Right lobe of liver (tissue), 6 donors: ENCODE measurements around the gene IL2RA. TPM values are rescaled to one million over a fixed set of nuclear protein-coding genes. Genes with fewer than 3 reads are reported as not detected.
A peak's percentile ranks its signal among the peaks of the same experiment; 100 is the strongest.

Source experiments
- ATAC-seq, 4 donors: fragments of 200-7000 bp; cut with Tn5 transposase; one replicate each; pipeline ENCODE4 v1.9.1; 2020; ENCODE audit warnings: mild to moderate bottlenecking in 4 of 4, moderate library complexity in 4 of 4
- DNase-seq, 3 donors: peaks; one replicate each; pipeline ENCODE4 v3.0.0-alpha.2; 2020
- H3K27ac ChIP-seq, 3 donors: fragments of 200-600 bp; one replicate each; pipeline ENCODE4 v1.8.0; 2022
- H3K27me3 ChIP-seq, 2 donors: fragments of 200-600 bp; one replicate each; pipeline ENCODE4 v1.8.0; 2022
- H3K36me3 ChIP-seq, 4 donors: fragments of 200-600 bp; sonication (generic) in 1 of 4; one replicate each; pipeline versions ENCODE4 v1.5.1 to v1.8.0; 2017 to 2022; ENCODE audit warnings: control low read depth in 1 of 4
- H3K4me1 ChIP-seq, 4 donors: fragments of 200-600 bp; sonication (generic) in 1 of 4; one replicate each; pipeline versions ENCODE4 v1.5.1 to v1.8.0; 2017 to 2022; ENCODE audit warnings: control low read depth in 1 of 4
- H3K4me3 ChIP-seq, 3 donors: fragments of 200-600 bp; one replicate each; pipeline ENCODE4 v1.8.0; 2022
- H3K9me3 ChIP-seq, 4 donors: fragments of 200-600 bp; sonication (generic) in 1 of 4; one replicate each; pipeline versions ENCODE4 v1.5.1 to v1.8.0; 2017 to 2022; ENCODE audit warnings: control low read depth in 1 of 4
- POLR2A ChIP-seq: fragments of 450-650 bp; IDR thresholded peaks from one replicate; pipeline ENCODE4 v1.6.1; 2017; ENCODE audit warnings: antibody characterized with exemption, mild to moderate bottlenecking
- WGBS: methylation state at CpG from one replicate; pipeline ENCODE4 v1.1.6; 2018; ENCODE audit warnings: low coverage, low lambda C conversion rate; ENCODE audit not compliant: insufficient coverage; ENCODE audit errors: missing lambda C conversion rate; 5-methylcytosine and 5-hydroxymethylcytosine counted together
- intact Hi-C, 2 donors: fragments of 100-400 bp; cut with DNase I; formaldehyde crosslinking; loops; one replicate each; pipeline versions ENCODE4 v1.11.2 to v1.14.1; 2022
- long read RNA-seq: library from polyadenylated mRNA; unstranded; transcript quantifications from one replicate; pipeline ENCODE4 v2.0.0, GENCODE V29; 2019
- total RNA-seq, 6 experiments: library from RNA; depleted of rRNA in 2 of 6; stranded (reverse); fragments of >200 nt in 2 of 6; fragmentation: NEBNext Ultra II Directional in 3 of 6; extraction: Animal tissue kit (Norgen Biotek cat#: 25700) in 3 of 6; gene quantifications; one replicate each; pipeline versions ENCODE4 v1.1.0 to v1.2.4, GENCODE V29; 2016 to 2023
- TF ChIP-seq, protein P1 (sequence below), 4 donors: fragments of 200-600 bp in 3 of 4; fragments of 450-650 bp in 1 of 4; IDR thresholded peaks; one replicate each; pipeline versions ENCODE4 v1.5.1 to v1.8.0; 2016 to 2022; ENCODE audit warnings: antibody characterized with exemption in 4 of 4, mild to moderate bottlenecking in 2 of 4
- donor health status: DM: no; HTN: yes; CAD: no.
- donor health status: DM: no; HTN: no; CAD: no.
- donor health status: DM: no; HTN: no; CAD: no.
- donor health status: DM: no; HTN: yes; CAD: no.
- donor health status: DM: no; HTN: yes; CAD: no.

Gene IL2RA
- 1 to 10 TPM in 2 of 6 experiments, under 1 TPM in 2, not detected in 2; 0.22 to 3.1 (median 0.97) TPM for total RNA-seq
- long read RNA-seq = 0 reads

DNA sequence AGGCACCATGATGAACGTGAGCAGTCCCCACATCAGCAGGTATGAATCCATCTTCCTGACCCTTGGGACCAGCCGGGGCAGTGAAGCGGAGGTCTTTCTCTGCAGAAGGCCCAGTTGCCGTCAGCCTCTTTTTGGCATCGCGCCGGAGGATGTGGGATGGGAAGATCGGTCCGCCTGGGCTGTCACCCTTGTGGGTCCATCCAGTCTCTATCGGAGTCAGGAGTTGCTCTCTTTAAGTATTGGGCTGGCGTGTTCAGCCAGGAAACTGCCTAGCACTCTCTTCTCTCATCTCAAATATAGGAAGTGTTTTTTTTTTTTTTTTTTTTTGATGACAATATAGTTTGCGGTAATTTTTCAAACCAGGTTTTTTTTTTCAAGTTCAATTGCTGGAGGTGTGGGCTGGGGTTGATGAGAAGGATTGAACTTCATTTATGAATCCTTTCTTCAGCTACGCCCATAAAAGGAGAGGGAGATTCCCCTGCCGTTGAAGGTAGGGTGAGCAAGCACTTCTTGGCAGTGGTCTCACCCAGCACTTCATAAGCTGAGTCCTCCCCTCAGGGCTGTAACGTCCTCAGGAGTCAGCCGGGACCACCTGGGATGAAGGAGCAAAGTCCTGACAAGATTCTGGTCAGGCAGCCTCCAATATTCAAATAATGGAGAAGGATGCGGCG lies at the start of gene IL2RA:
Gene IL2RA, minus strand, starts transcription at position 267 of the 671 bp plus-strand sequence. Its CDS starts 216 bp downstream, at position 51.
- H3K27ac ChIP-seq = no peak within 1 kb of the TSS
- TF ChIP-seq, protein P1, sequence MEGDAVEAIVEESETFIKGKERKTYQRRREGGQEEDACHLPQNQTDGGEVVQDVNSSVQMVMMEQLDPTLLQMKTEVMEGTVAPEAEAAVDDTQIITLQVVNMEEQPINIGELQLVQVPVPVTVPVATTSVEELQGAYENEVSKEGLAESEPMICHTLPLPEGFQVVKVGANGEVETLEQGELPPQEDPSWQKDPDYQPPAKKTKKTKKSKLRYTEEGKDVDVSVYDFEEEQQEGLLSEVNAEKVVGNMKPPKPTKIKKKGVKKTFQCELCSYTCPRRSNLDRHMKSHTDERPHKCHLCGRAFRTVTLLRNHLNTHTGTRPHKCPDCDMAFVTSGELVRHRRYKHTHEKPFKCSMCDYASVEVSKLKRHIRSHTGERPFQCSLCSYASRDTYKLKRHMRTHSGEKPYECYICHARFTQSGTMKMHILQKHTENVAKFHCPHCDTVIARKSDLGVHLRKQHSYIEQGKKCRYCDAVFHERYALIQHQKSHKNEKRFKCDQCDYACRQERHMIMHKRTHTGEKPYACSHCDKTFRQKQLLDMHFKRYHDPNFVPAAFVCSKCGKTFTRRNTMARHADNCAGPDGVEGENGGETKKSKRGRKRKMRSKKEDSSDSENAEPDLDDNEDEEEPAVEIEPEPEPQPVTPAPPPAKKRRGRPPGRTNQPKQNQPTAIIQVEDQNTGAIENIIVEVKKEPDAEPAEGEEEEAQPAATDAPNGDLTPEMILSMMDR (IDR thresholded peaks at IDR 0.05) = no peak
- TF ChIP-seq POLR2A = no peak
- intact Hi-C loops = no loop called here
- no peak within 1 kb of the TSS for H3K4me3 ChIP-seq
- no peaks in the 10 kb centered on the region for H3K4me1 ChIP-seq
- peak in 1 of 3 donors; percentile 46 for DNase-seq
- no peaks in the 10 kb centered on the region for H3K9me3 ChIP-seq
- H3K36me3 ChIP-seq = no peaks in the 10 kb centered on the region
- no peaks in the 10 kb centered on the region for H3K27me3 ChIP-seq
- 62% methylated on average over 9 of the region's 18 CpGs for WGBS
- peak in 2 of 4 donors; percentile 20 to 30 for ATAC-seq

DNA sequence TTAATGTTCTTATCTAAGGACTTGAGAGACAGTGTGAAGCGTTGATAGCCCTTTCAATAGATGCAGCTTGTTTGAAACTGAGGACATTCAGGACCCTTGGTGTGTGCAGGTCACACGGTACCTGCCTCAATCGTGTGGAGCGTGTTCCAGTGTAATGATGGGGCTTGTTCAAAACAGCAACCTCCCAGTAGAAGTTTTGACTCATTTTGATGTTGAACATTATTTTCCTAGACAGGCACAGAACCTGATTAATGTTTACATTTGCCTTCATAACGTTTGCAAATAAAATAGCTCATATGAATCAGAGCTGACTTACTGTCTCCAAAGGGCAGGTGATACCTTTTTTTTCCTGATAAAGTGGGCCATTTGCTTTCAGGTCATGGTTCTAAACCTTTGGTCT lies 48.0 kb upstream of the IL2RA start:
- TF ChIP-seq, protein P1 (IDR thresholded peaks at IDR 0.05) = no peak
- TF ChIP-seq POLR2A = no peak
- WGBS = 71% methylated on average over 4 of the region's 5 CpGs
- H3K4me3 ChIP-seq = no peak overlapping the region

DNA sequence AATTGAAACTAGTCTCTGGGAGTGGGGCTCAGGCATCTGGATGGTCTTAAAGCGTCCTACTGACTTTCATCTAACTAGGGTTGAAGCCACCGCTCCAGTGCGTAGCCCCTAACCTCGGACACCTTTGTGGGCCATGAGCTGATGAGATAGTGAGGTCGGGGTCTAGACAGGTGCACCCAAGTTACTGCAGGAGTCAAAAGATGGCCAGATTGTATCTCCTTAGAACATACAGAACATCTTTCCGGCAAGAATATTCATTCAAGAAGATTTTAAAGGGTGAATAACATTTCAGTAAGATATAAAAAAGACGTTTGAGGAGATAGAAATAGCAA lies 47.2 kb upstream of the IL2RA start:
- peaks cover 0 to under 1% (median 0%) of the 10 kb centered on the region in 4 donors for H3K4me1 ChIP-seq
- peaks cover 0 to 80% (median 27%) of the 10 kb centered on the region in 4 donors for H3K36me3 ChIP-seq
- TF ChIP-seq, protein P1 (IDR thresholded peaks at IDR 0.05) = no peak
- TF ChIP-seq POLR2A = no peak
- intact Hi-C loops = loop anchor here in 1 of 2 donors (10.0 kb wide), 1 partner anchor 295 kb away; no protein-coding TSS in a partner anchor
- H3K9me3 ChIP-seq = no peaks in the 10 kb centered on the region
- no peak overlapping the region for H3K4me3 ChIP-seq
- no peak overlapping the region for H3K27ac ChIP-seq
- ATAC-seq (no peak), DNase-seq (no peak)
- H3K27me3 ChIP-seq = no peaks in the 10 kb centered on the region
- WGBS = 68% methylated on average over 7 of the region's 7 CpGs

More for the DNA sequence above, 48.0 kb upstream of the IL2RA start:
- ATAC-seq (no peak), DNase-seq (no peak)
- H3K27me3 ChIP-seq = no peaks in the 10 kb centered on the region
- no peaks in the 10 kb centered on the region for H3K9me3 ChIP-seq
- H3K4me1 ChIP-seq = peaks cover 0 to 4% (median 0%) of the 10 kb centered on the region in 4 donors
- intact Hi-C loops = loop anchor here in 1 of 2 donors (5.0 kb wide), 1 partner anchor 292 kb away; no protein-coding TSS in a partner anchor
- H3K27ac ChIP-seq = no peak overlapping the region
- peaks cover 0 to 84% (median 31%) of the 10 kb centered on the region in 4 donors for H3K36me3 ChIP-seq

DNA sequence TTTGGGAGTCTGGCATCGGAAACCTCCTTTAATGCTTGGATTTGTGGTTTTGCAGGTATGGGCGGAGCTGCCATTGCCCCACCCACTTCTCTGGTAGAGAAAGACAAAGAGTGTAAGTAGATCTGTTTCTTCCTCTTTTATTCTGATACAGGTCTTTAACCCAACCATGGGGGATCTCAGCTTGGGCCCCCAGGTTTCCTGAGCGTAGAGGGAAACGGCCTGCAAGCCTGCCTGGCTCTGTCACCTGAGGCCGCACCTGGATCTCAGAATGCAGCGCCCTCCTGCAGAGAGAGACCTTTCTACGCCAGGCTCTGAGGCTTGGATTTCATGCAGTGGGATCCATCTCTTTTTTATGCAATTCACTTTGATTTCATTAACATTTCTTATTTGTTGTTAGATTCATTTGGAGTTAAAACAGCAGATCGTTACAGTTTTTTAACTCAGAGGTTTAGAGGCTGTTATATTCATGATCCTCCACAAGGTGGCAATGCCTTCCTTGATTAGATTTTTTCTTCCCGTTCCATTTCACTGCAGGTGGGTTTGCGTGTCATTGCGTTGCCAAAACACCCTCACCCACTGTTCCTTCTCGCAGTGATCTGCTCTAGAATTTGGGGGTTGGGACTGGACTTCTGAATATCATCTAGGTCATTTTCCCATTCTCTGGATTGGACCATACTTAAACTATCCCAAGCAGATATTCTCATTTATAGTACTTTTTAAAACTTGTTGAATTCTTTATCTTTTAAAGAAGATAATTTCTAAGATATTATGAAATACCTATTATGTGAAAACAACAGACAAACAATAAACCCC lies 46.7 kb upstream of the IL2RA start:
- 28% methylated on average over 9 of the region's 12 CpGs for whole genome bisulfite sequencing
- peaks cover 0 to 74% (median 24%) of the 10 kb centered on the region in 4 donors for H3K36me3 ChIP-seq
- no peak for DNase-seq
- H3K27me3 ChIP-seq = no peaks in the 10 kb centered on the region
- H3K4me3 ChIP-seq = no peak overlapping the region
- intact Hi-C loops = loop anchor here in 1 of 2 donors (10.0 kb wide), 1 partner anchor 296 kb away; no protein-coding TSS in a partner anchor
- no peaks in the 10 kb centered on the region for H3K9me3 ChIP-seq
- peak; percentile 71 to 83 (median 78) for ATAC-seq
- H3K27ac ChIP-seq = no peak overlapping the region
- TF ChIP-seq POLR2A = no peak
- TF ChIP-seq, protein P1 (IDR thresholded peaks at IDR 0.05) = peak; percentile 70 to 79 (median 72)
- H3K4me1 ChIP-seq = no peaks in the 10 kb centered on the region
